GM23338 (cell line): Measurements from ENCODE around the gene TMEM117.

Experiments used
- EZH2 ChIP-seq: fragments of 200-600 bp; sonication (generic); IDR thresholded peaks from one replicate; pipeline ENCODE4 v1.8.0; 2017; ENCODE audit warnings: antibody characterized with exemption, mild to moderate bottlenecking, low read depth; ENCODE audit not compliant: unreplicated experiment
- POLR2AphosphoS5 ChIP-seq: IDR thresholded peaks from 2 replicates; pipeline ENCODE4 v1.6.1; 2016; ENCODE audit warnings: antibody characterized with exemption, low read depth

GRCh38 chr12:44334347-44334746, 498.5 kb downstream of the TMEM117 start:
- no peak for TF ChIP-seq EZH2
- no peak for TF ChIP-seq POLR2AphosphoS5
